HT-29 (cell line): ENCODE measurements around the gene GTF2B. TPM values are rescaled to one million over a fixed set of nuclear protein-coding genes. Genes with fewer than 3 reads are reported as not detected.

Experiments used
- small RNA-seq: library from RNA; depleted of rRNA; stranded (forward); fragments of <200 nt; gene quantifications from one replicate; pipeline ENCODE3, GENCODE V24; 2014
- total RNA-seq: library from RNA; depleted of rRNA; stranded (reverse); fragments of >200 nt; shearing (Covaris generic); gene quantifications from 2 replicates; pipeline ENCODE4 v1.2.3, GENCODE V29; 2014; rRNA removed

GTF2B gene
- total RNA-seq, 1 experiment from 2014 or later = 19.2 TPM

Small RNA genes within 50 kb of the gene (small RNA-seq; reads per million reads assigned to genes)
- not detected for gene RNU6-125P

Other genes with a start within 250 kb of the GTF2B start
- gene PKN2, start 207.3 kb downstream of the GTF2B start, total RNA-seq = 12.2 and 14.9 TPM in 2 replicates
- gene KYAT3, start 101.1 kb upstream of the GTF2B start, total RNA-seq = 7.3 and 8.8 TPM in 2 replicates
- 8.4 and 9.3 TPM in 2 replicates for gene RBMXL1, start 101.1 kb upstream of the GTF2B start, total RNA-seq
- gene GBP3, start 131.3 kb upstream of the GTF2B start, total RNA-seq = 8.6 and 9.2 TPM in 2 replicates
- 1.8 and 2.7 TPM in 2 replicates for gene GBP1, start 173.6 kb upstream of the GTF2B start, total RNA-seq
- gene GBP2, start 234.5 kb upstream of the GTF2B start, total RNA-seq = 5.9 and 11.0 TPM in 2 replicates